HCT116 (cell line): ENCODE results near the gene ESM1. TPM values are rescaled to one million over a fixed set of nuclear protein-coding genes. Genes with fewer than 3 reads are reported as not detected.

Experiments
- ATAC-seq: fragments of 200-7000 bp; cut with Tn5 transposase; 2 replicates; pipeline ENCODE4 v1.9.1; 2020; ENCODE audit warnings: mild to moderate bottlenecking, moderate library complexity
- BruUV-seq: library from RNA; stranded (reverse); fragments of 400-500 nt; replicated peaks from 2 replicates; lab custom pipeline; 2021; lab: Mats Ljungman, UMichigan
- CTCF ChIA-PET: fragments of 300-600 bp; sonication (Branson Sonifier 250); formaldehyde crosslinking; loops from one replicate; lab custom pipeline; 2021; ENCODE audit warnings: antibody characterized with exemption; lab: Charles Lee
- POLR2A ChIA-PET: fragments of 300-600, 350-600 bp; sonication (Branson Sonifier 250); formaldehyde crosslinking; loops from one replicate; lab custom pipeline; 2021; ENCODE audit warnings: antibody characterized with exemption; lab: Charles Lee
- RAD21 ChIA-PET, 2 experiments: fragments of 300-600 bp; sonication (Branson Sonifier 250); formaldehyde crosslinking; loops; one replicate each; lab custom pipeline; 2023; ENCODE audit warnings: low total read pairs in 2 of 2; ENCODE audit not compliant: uncharacterized antibody in 2 of 2, unreplicated experiment in 2 of 2, low non-redundant PET in 1 of 2; lab: Charles Lee
- DNase-seq: peaks from one replicate; pipeline ENCODE4 v3.0.0-alpha.2; 2010; ENCODE audit warnings: low read depth, low spot score
- H2AFZ ChIP-seq: fragments of 200-600 bp; shearing (Covaris generic), sonication (generic); 2 replicates; pipeline ENCODE4 v1.6.1; 2017; ENCODE audit warnings: low read depth, mixed run types, mixed read lengths, antibody characterized with exemption, low read length; ENCODE audit not compliant: poor library complexity, severe bottlenecking
- H3K27ac ChIP-seq: 2 replicates; pipeline ENCODE4 v1.5.1; 2012; ENCODE audit warnings: low read depth, low read length
- H3K27me3 ChIP-seq: fragments of 200-600 bp; sonication (generic); 2 replicates; pipeline ENCODE4 v1.6.1; 2016; ENCODE audit warnings: mixed run types, low read length, mixed read lengths; ENCODE audit not compliant: insufficient read depth
- H3K36me3 ChIP-seq, 2 experiments: fragments of 200-500 bp in 1 of 2; fragments of 200-600 bp in 1 of 2; sonication (Bioruptor generic) in 1 of 2; sonication (generic) in 1 of 2; 2 replicates each; pipeline versions ENCODE4 v1.5.1 to v1.6.1; 2014 to 2016; ENCODE audit warnings: low read length in 2 of 2, inconsistent platforms in 1 of 2, mixed read lengths in 1 of 2, mixed run types in 1 of 2; ENCODE audit not compliant: insufficient read depth in 2 of 2, control insufficient read depth in 1 of 2
- H3K4me1 ChIP-seq, 2 experiments: fragments of 200-600 bp in 1 of 2; sonication (generic) in 1 of 2; 2 replicates each; pipeline versions ENCODE4 v1.5.1 to v1.6.1; 2012 to 2017; ENCODE audit warnings: low read length in 2 of 2, inconsistent platforms in 1 of 2, mild to moderate bottlenecking in 1 of 2, mixed read lengths in 1 of 2, mixed run types in 1 of 2, moderate library complexity in 1 of 2; ENCODE audit not compliant: insufficient read depth in 2 of 2, control insufficient read depth in 1 of 2
- H3K4me2 ChIP-seq: fragments of 200-600 bp; sonication (generic); 2 replicates; pipeline ENCODE4 v1.6.1; 2017; ENCODE audit warnings: mixed run types, low read length, mixed read lengths
- H3K4me3 ChIP-seq, 2 experiments: fragments of 200-600 bp in 1 of 2; sonication (generic) in 1 of 2; replicated peaks in 1 of 2; 2 replicates each; pipeline ENCODE4 v1.5.1; 2011 to 2016; ENCODE audit warnings: low read length in 2 of 2, control low read depth in 1 of 2, low read depth in 1 of 2, mild to moderate bottlenecking in 1 of 2, mixed read lengths in 1 of 2, mixed run types in 1 of 2
- H3K79me2 ChIP-seq: fragments of 200-600 bp; sonication (generic); 2 replicates; pipeline ENCODE4 v1.6.1; 2017; ENCODE audit warnings: mild to moderate bottlenecking, mixed run types, low read length, moderate library complexity, mixed read lengths; ENCODE audit not compliant: insufficient read depth
- H3K9ac ChIP-seq: fragments of 200-600 bp; sonication (generic); 2 replicates; pipeline ENCODE4 v1.6.1; 2016; ENCODE audit warnings: low read length, mixed read lengths
- H3K9me2 ChIP-seq: fragments of 200-600 bp; sonication (generic), shearing (Covaris generic); 2 replicates; pipeline ENCODE4 v1.6.1; 2017; ENCODE audit warnings: mixed run types, mild to moderate bottlenecking, moderate library complexity; ENCODE audit not compliant: insufficient read depth
- H3K9me3 ChIP-seq, 2 experiments: fragments of 200-500 bp in 1 of 2; fragments of 200-600 bp in 1 of 2; sonication (Bioruptor generic) in 1 of 2; sonication (generic) in 1 of 2; 2 replicates each; pipeline ENCODE4 v1.6.1; 2014 to 2017; ENCODE audit warnings: low read length in 2 of 2, mixed read lengths in 2 of 2, inconsistent platforms in 1 of 2, low read depth in 1 of 2, mild to moderate bottlenecking in 1 of 2, mixed run types in 1 of 2, moderate library complexity in 1 of 2; ENCODE audit not compliant: control insufficient read depth in 1 of 2, insufficient read depth in 1 of 2
- H4K20me1 ChIP-seq: fragments of 200-600 bp; sonication (generic), shearing (Covaris generic); 2 replicates; pipeline ENCODE4 v1.6.1; 2017; ENCODE audit warnings: mixed run types, mild to moderate bottlenecking, moderate library complexity; ENCODE audit not compliant: insufficient read depth
- CBX3 ChIP-seq: IDR thresholded peaks from 2 replicates; pipeline ENCODE4 v1.6.1; 2012; ENCODE audit warnings: low read depth
- EGR1 ChIP-seq: IDR thresholded peaks from 2 replicates; pipeline ENCODE4 v1.6.1; 2012; ENCODE audit warnings: low read depth
- ELF1 ChIP-seq: IDR thresholded peaks from 2 replicates; pipeline ENCODE4 v1.6.1; 2012; ENCODE audit warnings: low read depth, borderline replicate concordance
- EZH2phosphoT487 ChIP-seq: fragments of 200-600 bp; IDR thresholded peaks from 2 replicates; pipeline ENCODE4 v1.6.1; 2018; ENCODE audit warnings: antibody characterized with exemption, borderline replicate concordance
- JUND ChIP-seq: IDR thresholded peaks from 2 replicates; pipeline ENCODE4 v1.6.1; 2012
- MAX ChIP-seq: IDR thresholded peaks from 2 replicates; pipeline ENCODE4 v1.6.1; 2012
- POLR2AphosphoS5 ChIP-seq: IDR thresholded peaks from 2 replicates; pipeline ENCODE4 v1.6.1; 2011; ENCODE audit warnings: mild to moderate bottlenecking, low read depth, low read length, moderate library complexity
- TCF7L2 ChIP-seq: IDR thresholded peaks from 2 replicates; pipeline ENCODE4 v1.7.0; 2011; ENCODE audit warnings: borderline replicate concordance, inconsistent platforms; ENCODE audit not compliant: insufficient read depth, insufficient read length; ENCODE audit errors: extremely low read depth
- ZFX ChIP-seq: fragments of 450-650 bp; IDR thresholded peaks from 2 replicates; pipeline ENCODE4 v1.6.1; 2017
- ZNF274 ChIP-seq: fragments of 200-500 bp; sonication (Bioruptor generic); IDR thresholded peaks from 2 replicates; pipeline ENCODE4 v1.6.1; 2014; ENCODE audit warnings: mild to moderate bottlenecking, low read depth, low read length, inconsistent platforms
- intact Hi-C: fragments of 100-400 bp; cut with micrococcal nuclease; formaldehyde crosslinking; loops from 2 replicates; pipeline ENCODE4 v1.10.0; 2022
- total RNA-seq: library from RNA; stranded (reverse); gene quantifications from one replicate; pipeline ENCODE4 v1.2.1, GENCODE V29; 2021; ENCODE audit not compliant: unreplicated experiment
- TF ChIP-seq, protein P1 (sequence below): IDR thresholded peaks from 2 replicates; pipeline ENCODE4 v1.6.1; 2012; ENCODE audit warnings: low read depth
- TF ChIP-seq, protein P2 (sequence below), 3 experiments: fragments of 200-600 bp in 1 of 3; sonication (generic) in 1 of 3; IDR thresholded peaks in 2 of 3; conservative IDR thresholded peaks in 1 of 3; 2 replicates each; pipeline ENCODE4 v1.5.1; 2012 to 2017; ENCODE audit warnings: low read depth in 2 of 3, low read length in 2 of 3, antibody characterized with exemption in 1 of 3, borderline replicate concordance in 1 of 3, control low read depth in 1 of 3, mild to moderate bottlenecking in 1 of 3, mixed read lengths in 1 of 3, mixed run types in 1 of 3, moderate library complexity in 1 of 3; ENCODE audit not compliant: insufficient read depth in 1 of 3

Gene ESM1
- total RNA-seq, 1 experiment from 2014 or later: not detected

DNA sequence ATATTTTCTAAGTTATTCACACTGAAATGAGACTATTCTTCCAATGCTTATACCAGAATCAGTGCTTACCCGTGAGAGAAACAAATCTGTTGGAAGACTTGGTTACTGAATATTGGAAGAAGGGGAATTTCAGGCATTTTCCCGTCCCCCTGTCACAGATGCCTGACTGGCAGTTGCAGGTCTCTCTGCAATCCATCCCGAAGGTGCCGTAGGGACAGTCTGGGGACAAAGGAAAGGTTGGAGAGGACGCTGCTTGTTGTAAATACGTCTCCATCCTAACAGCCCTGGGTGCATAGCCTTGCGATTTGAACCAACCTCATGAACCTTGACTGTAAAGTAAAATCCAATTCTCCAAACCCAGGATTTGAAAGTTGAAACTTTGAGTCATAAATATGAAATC lies 3.5 kb downstream of the ESM1 start (continued):
- TF ChIP-seq, protein P1, sequence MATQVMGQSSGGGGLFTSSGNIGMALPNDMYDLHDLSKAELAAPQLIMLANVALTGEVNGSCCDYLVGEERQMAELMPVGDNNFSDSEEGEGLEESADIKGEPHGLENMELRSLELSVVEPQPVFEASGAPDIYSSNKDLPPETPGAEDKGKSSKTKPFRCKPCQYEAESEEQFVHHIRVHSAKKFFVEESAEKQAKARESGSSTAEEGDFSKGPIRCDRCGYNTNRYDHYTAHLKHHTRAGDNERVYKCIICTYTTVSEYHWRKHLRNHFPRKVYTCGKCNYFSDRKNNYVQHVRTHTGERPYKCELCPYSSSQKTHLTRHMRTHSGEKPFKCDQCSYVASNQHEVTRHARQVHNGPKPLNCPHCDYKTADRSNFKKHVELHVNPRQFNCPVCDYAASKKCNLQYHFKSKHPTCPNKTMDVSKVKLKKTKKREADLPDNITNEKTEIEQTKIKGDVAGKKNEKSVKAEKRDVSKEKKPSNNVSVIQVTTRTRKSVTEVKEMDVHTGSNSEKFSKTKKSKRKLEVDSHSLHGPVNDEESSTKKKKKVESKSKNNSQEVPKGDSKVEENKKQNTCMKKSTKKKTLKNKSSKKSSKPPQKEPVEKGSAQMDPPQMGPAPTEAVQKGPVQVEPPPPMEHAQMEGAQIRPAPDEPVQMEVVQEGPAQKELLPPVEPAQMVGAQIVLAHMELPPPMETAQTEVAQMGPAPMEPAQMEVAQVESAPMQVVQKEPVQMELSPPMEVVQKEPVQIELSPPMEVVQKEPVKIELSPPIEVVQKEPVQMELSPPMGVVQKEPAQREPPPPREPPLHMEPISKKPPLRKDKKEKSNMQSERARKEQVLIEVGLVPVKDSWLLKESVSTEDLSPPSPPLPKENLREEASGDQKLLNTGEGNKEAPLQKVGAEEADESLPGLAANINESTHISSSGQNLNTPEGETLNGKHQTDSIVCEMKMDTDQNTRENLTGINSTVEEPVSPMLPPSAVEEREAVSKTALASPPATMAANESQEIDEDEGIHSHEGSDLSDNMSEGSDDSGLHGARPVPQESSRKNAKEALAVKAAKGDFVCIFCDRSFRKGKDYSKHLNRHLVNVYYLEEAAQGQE: no peak

GRCh38 chr5:54975701-54976100 lies 9.7 kb downstream of the ESM1 start:
- TF ChIP-seq TCF7L2: no peak
- TF ChIP-seq EGR1: no peak
- TF ChIP-seq POLR2AphosphoS5: no peak
- no peak for TF ChIP-seq ELF1
- no peak for TF ChIP-seq ZNF274
- TF ChIP-seq CBX3: no peak
- TF ChIP-seq JUND: no peak
- TF ChIP-seq, protein P2, sequence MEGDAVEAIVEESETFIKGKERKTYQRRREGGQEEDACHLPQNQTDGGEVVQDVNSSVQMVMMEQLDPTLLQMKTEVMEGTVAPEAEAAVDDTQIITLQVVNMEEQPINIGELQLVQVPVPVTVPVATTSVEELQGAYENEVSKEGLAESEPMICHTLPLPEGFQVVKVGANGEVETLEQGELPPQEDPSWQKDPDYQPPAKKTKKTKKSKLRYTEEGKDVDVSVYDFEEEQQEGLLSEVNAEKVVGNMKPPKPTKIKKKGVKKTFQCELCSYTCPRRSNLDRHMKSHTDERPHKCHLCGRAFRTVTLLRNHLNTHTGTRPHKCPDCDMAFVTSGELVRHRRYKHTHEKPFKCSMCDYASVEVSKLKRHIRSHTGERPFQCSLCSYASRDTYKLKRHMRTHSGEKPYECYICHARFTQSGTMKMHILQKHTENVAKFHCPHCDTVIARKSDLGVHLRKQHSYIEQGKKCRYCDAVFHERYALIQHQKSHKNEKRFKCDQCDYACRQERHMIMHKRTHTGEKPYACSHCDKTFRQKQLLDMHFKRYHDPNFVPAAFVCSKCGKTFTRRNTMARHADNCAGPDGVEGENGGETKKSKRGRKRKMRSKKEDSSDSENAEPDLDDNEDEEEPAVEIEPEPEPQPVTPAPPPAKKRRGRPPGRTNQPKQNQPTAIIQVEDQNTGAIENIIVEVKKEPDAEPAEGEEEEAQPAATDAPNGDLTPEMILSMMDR (IDR thresholded peaks at IDR 0.05 in 2 of 3, conservative IDR thresholded peaks at IDR 0.05 in 1 of 3; ENCODE audit: borderline replicate concordance in 1 of 3, insufficient read depth in 1 of 3, low read depth in 2 of 3, low read length in 2 of 3): no peak
- TF ChIP-seq, protein P1: no peak
- TF ChIP-seq ZFX: no peak
- no peak for TF ChIP-seq MAX
- TF ChIP-seq EZH2phosphoT487: no peak
- Histone ChIP-seq H4K20me1 (no peaks in the 10 kb centered on the region), H2AFZ (no peak overlapping the region), H3K36me3 (no peaks in the 10 kb centered on the region), H3K4me3 (no peak overlapping the region), H3K9me3 (no peaks in the 10 kb centered on the region), H3K4me2 (no peak overlapping the region), H3K79me2 (no peaks in the 10 kb centered on the region), H3K4me1 (no peaks in the 10 kb centered on the region), H3K27me3 (peaks cover 63% of the 10 kb centered on the region), H3K9me2 (no peaks in the 10 kb centered on the region), H3K9ac (no peak overlapping the region), H3K27ac (no peak overlapping the region)
- DNase-seq (no peak), ATAC-seq (no peak)
- POLR2A ChIA-PET: no interaction called here
- RAD21 ChIA-PET: no interaction called here
- intact Hi-C loops: no loop called here
- no TSS peak for BruUV-seq
- CTCF ChIA-PET: interaction anchor here (1.3 kb wide), 1 partner anchor 17 kb away, joined by 3 read pairs; no protein-coding TSS in a partner anchor
